ENCODE measurements around the gene FICD.
A peak's percentile ranks its signal among the peaks of the same experiment; 100 is the strongest.
"Not testable (repeated sequence)": the region's sequence is repeated elsewhere in the genome, so short reads cannot be mapped to it uniquely, and the experiment has no call there.

FICD gene

DNA sequence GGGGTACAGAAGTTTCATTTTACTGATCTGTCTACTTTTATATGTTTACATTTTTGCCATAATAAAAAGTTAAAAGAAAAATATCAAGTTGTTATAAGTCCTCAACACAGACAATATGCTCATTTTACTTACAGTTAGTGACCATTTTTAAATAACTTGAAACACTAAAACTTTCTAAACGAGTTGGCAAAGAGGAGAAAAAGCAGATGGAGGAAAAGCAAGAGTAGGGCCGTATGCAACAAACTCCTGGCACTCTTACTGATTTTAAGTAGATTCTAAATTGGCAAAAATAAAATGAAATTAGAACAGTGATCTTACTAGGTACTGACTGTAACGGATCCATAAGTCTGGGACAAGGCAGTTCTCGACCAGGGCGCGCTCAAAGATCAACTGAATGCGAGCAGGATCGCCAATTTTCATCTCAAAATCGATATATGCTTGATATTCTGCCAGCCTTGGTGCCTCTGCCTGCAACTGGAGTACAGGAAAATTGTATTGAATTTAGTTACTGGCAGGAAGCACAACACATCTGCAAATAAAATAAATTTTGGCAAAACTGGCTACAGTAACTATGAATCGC lies 23.6 kb downstream of the FICD start:
- no peak for DNase-seq

DNA sequence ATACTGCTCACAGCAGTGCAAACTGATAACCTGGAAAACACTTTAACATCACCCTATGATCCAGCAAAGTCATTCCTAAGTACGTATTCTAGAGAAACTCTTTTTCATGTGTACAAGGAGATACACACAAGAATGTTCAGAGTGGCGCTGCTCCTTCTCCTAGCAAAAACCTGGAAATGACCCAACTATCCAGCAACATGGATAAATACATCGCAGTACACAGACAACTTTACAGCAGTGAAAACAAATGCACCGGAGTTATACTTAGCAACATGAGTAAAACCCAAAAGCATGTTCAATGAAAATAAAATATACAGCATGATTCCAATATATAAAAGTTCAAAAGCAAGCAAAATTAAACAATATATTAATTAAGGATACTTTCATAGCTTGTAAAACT lies 27.2 kb downstream of the FICD start:
- DNase-seq = no peak

GRCh38 chr12:108543652-108544051 lies 28.6 kb downstream of the FICD start:
- no peak for DNase-seq

DNA sequence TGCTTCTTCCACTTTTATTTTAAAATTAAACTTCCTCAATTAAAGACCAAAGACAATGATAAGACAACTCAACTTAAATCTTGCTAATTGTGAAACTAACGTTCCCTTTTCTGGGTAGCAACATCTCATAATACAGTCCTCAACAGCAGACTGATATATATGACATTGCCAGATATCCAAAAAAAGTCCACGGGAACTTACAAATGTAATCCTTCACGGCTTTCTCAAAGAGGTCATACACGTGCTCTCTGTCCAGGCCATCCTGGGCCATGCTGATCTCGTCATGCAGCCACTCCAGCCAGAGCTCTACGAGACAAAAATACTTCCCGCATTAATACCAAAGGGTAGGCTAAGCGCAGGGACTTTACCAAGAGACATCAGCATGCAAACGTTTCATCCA lies 32.6 kb downstream of the FICD start:
- no peak for DNase-seq

DNA sequence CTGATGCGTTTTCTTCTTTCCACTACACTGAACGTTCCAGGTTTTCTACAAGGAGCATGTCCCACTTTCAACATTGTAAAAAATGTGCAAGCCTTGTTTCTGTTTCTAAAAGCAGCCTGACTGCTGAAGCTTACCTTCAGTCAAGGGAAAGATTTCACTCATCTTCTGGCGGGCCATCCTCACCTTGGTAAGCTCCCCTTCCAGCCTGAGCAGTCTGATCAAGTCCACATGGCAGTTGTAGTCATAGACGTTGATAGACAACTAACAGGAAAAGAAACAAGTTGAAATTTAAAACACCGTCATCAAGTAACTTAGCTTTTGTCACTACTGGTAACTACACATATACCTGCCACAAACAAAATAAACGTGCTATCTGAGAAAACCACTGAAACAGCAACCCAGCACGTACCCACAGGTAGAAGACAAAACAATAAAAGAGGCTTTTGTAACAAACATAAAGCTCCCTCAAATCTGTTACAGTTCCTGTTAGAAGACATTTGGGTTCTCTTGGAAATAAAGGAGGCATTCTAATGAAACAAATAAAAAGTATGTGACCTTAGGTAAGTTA lies 34.0 kb downstream of the FICD start:
- DNase-seq = no peak

- no peak for DNase-seq
Observed at GRCh38 chr12:108551535-108551934, 36.5 kb downstream of the FICD start.

DNA sequence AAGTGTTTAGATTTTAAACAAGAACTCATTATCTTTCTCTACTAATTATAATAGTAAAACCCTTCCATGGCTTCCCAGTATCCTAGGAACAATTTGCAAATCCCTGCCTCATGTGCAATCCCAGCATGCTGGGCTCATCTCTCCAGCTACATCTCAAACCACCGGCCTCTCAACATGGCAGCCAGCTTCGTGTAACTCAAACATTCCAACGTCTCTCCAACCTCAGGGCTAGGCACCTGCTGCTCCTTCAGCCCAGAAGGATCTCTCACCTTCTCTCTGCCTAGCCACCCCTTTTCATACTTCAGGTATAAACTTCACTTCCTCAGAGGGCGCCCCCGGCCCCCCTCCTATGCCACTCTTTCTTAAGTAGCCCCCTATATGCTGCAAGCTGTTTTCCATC lies 38.7 kb downstream of the FICD start:
- DNase-seq = no peak

DNA sequence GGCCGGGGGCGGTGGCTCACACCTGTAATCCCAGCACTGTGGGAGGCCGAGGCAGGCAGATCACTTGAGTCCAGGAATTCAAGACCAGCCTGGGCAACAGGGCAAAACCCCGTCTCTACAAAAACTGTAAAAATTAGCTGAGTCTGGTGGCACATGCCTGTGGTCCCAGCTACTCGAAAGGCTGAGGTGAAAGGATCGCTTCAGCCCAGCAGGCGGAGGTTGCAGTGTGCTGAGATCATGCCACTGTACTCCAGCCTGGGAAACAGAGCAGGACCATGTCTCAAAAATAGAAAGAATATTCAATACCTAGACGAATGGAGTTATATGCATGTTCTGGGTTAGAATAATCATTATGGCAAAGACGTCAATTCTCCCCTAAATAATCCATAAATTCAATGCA lies 40.3 kb downstream of the FICD start:
- not testable (repeated sequence) for DNase-seq

GRCh38 chr12:108559007-108559655 lies 44.1 kb downstream of the FICD start:
- no peak for DNase-seq

DNA sequence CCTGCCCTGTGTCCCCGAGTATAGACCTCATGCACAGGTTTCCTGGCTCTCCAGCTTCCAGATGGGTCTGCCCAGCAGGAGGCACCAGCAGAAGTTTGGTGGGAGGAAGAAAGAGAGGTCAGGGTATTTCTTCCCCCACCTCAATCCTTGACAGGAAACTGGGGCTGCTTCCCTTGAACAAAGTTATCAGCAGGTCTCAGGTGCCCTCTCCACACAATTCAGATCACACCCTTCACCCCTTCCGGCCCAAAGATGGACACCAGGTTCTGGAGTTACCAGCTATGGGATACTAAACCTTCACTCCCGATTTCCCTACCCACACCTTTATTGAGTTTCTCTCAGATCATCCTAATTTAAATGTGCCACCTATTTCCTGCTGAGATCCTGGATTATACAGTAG lies 44.7 kb downstream of the FICD start:
- no peak for DNase-seq

GRCh38 chr12:108560321-108560721 lies 45.2 kb downstream of the FICD start:
- DNase-seq = no peak

GRCh38 chr12:108560752-108561719 lies 46.0 kb downstream of the FICD start, which contains the start of gene SART3:
Gene SART3, minus strand, starts transcription at chr12:108561173. Its CDS starts 19 bp downstream, at chr12:108561154.
- DNase-seq = peak; percentile 54 to 94 (median 74)

DNA sequence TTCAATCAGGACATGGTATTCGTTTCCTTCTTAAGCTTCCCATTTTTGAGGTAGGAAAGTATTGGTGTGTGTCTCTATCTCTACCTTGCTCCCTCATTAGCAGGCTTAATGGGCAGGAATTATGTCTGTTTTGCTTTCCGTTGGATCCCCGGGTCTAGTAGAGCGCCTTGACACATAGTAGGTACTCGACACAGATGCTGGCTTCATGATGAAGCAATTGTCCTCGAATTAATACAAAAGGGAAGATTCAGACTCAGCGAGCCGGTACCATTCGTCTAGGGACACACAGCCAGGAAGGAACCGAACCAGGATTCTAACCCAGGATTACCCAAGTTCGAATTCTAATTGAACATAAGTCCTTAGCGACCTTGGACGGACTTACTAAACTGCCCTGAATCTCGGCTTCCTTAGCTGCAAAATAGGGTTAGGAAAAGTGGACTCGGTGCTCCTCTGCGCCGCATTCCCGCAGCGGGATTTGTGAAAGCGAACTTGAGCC lies 46.8 kb downstream of the FICD start:
- DNase-seq = no peak

DNA sequence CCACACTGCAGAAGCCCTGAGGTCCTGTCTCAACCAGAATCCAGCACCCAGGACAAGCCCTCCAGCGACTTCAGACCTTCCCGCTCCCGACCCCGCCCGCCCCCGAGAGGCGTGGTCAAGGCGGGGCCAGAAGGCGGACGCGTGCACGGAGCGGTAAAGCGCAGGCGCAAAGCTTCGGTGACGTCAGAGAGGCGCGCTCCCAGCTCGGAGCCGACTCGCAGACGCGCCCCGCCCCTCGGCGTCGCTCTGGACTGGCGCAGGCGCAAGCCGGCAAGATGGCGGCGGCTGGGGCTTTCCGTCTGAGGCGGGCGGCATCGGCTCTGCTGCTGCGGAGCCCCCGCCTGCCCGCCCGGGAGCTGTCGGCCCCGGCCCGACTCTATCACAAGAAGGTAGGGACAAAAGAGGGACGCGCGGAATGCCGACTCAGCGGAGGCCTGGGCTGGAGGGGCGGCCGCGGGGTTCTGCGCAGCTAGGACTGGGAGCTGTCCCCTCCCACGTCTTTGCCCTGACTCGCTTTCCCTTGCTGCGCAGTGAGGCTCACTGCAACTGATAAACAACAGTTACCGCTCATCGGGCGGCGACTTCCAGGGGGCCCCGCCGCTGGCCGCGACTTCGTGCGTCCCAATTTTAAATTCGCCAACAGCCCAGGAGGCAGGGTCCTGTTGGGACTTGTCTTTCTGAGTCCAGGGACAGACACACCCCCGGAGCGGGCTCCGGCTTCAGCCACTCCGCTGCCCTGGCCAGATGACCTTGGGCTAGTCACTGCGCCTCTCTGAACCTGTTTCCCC lies 47.5 kb downstream of the FICD start, which contains the start of gene ISCU:
TSS of gene ISCU (plus strand) at position 249 of the 788 bp plus-strand sequence. CDS start at position 276, 27 bp downstream.
- DNase-seq = peak; percentile 96 to 99 (median 97)

DNA sequence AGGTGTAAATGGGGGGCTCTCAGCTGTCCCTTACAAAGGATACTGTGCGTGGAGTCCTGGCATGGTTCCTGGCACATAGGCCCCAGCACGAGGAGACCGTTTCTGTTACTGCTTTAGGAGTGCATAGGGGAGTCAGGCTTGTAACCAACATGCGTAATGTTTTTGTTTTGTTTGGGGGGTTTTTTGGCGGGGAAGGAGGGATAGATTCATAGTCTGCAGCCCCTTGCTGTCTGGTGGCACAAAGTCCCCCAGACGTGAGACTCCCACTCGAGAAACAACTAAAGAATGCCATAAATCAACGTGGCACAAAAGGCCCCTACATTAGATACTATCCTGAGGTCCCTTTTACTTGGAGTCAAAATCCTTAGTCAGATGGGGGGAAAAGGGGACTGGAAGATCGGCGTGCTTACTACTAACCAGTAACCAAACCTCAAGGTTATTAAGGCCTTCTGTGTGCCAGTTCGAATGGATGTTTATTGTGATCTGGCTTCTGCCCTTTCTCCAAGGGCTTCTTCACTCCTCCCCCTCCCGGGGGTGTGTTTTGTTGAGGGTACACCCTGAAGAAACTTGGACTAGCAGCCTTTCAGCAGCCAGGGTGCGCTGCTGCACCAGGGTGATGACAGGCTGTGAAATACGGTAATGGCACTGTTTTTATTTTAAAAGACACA lies 48.2 kb downstream of the FICD start:
- DNase-seq = peak; percentile 53 to 91 (median 78)

- DNase-seq = no peak
Observed at GRCh38 chr12:108563804-108564151, 48.7 kb downstream of the FICD start.

- no peak for DNase-seq
Observed at GRCh38 chr12:108564724-108565123, 49.6 kb downstream of the FICD start.

DNA sequence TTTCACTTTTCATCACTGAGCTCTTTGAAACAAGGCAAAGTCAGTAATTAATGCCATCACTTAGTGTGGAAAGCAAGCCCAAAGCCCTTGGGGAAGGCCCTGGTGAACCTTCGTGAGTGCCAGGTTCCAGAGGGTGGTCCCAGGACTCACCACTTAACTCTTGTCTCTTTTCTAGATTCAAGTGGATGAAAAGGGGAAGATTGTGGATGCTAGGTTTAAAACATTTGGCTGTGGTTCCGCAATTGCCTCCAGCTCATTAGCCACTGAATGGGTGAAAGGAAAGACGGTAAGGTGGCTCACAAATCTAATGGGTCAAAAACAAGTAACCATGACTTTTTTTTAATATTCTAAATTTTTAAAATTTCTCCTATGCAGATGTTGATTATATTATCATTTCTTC lies 50.1 kb downstream of the FICD start:
- no peak for DNase-seq

DNA sequence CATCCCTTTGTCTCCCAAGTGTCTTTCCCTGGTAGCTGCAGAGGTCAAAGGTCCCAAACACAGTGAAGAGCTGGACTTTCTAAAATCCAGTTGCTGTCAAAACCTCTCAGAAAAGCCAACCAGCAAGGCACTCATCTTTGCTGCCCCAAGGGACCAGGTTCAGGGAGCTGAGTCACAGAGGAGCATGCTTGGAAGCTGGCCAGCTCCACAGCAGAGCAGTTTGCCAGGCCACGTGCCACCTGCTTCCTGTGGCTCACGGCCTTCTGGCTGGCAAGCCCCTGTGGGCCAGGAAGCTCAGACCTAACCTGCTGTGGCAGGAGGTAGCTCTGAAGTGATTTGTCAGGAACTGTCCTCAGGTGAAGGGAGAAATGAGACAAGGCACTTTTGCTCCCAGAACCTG lies 50.9 kb downstream of the FICD start:
- peak in 4 of 5 experiments; percentile 38 to 69 (median 44) for DNase-seq

DNA sequence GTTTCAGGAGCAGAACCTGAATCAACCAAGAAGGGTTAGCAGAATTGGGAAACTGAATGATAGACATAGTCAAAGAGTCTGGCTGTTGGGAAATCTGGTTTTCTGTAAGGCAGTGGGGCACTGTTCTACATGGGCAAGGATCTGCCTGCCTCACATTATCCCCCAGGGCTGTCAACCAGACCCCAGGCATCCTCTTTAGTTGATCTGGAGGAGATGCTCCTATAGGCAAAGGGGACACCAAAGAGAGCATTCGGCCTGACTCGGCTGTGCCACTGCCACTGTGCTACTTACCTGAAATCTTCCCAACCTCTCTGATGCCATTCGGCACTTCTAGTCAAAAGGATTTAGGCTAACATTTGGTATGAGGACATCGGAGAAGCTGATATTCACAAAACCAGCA lies 51.4 kb downstream of the FICD start:
- no peak for DNase-seq

Data from T-helper 2 cell (primary cell).